Thyroid gland (tissue), 4 donors: ENCODE data around the gene INPP4A.

Source experiments
- POLR2A ChIP-seq, 2 donors: fragments of 450-650 bp; IDR thresholded peaks; one replicate each; pipeline ENCODE4 v1.6.1; 2017; ENCODE audit warnings: antibody characterized with exemption in 2 of 2, mild to moderate bottlenecking in 2 of 2, moderate library complexity in 1 of 2
- TF ChIP-seq, protein P1 (sequence below), 6 experiments: fragments of 200-600 bp in 3 of 6; fragments of 450-650 bp in 3 of 6; sonication (generic) in 3 of 6; IDR thresholded peaks; one replicate each; pipeline ENCODE4 v1.5.1; 2016 to 2019; ENCODE audit warnings: antibody characterized with exemption in 6 of 6, mild to moderate bottlenecking in 2 of 6, inconsistent platforms in 1 of 6, moderate library complexity in 1 of 6

GRCh38 chr2:98465456-98466226, 21.0 kb downstream of the INPP4A start:
- TF ChIP-seq, protein P1, sequence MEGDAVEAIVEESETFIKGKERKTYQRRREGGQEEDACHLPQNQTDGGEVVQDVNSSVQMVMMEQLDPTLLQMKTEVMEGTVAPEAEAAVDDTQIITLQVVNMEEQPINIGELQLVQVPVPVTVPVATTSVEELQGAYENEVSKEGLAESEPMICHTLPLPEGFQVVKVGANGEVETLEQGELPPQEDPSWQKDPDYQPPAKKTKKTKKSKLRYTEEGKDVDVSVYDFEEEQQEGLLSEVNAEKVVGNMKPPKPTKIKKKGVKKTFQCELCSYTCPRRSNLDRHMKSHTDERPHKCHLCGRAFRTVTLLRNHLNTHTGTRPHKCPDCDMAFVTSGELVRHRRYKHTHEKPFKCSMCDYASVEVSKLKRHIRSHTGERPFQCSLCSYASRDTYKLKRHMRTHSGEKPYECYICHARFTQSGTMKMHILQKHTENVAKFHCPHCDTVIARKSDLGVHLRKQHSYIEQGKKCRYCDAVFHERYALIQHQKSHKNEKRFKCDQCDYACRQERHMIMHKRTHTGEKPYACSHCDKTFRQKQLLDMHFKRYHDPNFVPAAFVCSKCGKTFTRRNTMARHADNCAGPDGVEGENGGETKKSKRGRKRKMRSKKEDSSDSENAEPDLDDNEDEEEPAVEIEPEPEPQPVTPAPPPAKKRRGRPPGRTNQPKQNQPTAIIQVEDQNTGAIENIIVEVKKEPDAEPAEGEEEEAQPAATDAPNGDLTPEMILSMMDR (IDR thresholded peaks at IDR 0.05) = no peak
- TF ChIP-seq POLR2A (IDR thresholded peaks at IDR 0.05) = no peak
